Ecto neural progenitor cell (in vitro differentiated cells): Measurements from ENCODE around the gene DOK3.

Experiments
- DNase-seq: peaks from one replicate; pipeline ENCODE4 v3.0.0-alpha.2; 2018; ENCODE audit warnings: low spot score

DOK3 gene

DNA sequence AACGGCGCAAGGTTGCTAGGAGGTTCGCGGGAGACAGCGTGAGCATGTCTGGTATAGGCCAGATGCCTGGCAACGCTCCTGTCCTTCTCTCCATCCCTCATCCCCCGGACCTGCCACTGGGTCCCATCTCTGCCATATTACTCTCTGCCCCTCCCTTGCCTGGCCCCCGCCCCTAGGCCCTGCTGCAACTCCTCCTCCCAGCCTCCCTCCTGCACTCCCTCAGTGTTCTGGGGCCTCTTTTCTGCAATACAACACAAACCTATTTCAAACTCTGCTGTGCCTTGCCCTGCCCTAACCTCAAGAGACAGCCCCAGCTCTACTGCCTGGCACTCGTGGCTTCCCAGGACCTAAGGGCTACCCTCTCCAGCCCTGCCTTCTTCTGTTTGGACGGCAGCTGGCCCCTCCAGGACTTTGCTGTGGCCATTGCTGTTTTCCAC is 27.2 kb downstream of the DOK3 start:
- DNase-seq: no peak

DNA sequence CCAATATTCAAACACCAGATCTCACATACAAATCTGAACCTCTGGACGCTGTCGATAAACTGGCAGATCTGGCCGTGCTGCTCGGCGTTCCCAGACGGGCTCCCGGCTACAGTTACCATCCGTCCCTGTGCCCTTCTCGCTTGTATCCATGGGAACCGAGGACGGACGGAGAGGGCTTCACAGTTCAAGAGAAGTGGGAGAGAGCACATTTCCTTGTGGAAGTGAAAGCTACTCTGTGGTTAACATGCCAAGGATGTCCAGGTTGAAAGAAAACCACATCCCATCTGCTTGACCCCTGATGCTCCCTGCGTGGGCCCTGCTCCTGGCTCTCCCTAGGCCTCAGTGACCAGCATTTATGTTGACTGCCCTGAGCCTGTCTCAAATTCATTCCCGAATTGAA is 29.9 kb downstream of the DOK3 start:
- no peak for DNase-seq

DNA sequence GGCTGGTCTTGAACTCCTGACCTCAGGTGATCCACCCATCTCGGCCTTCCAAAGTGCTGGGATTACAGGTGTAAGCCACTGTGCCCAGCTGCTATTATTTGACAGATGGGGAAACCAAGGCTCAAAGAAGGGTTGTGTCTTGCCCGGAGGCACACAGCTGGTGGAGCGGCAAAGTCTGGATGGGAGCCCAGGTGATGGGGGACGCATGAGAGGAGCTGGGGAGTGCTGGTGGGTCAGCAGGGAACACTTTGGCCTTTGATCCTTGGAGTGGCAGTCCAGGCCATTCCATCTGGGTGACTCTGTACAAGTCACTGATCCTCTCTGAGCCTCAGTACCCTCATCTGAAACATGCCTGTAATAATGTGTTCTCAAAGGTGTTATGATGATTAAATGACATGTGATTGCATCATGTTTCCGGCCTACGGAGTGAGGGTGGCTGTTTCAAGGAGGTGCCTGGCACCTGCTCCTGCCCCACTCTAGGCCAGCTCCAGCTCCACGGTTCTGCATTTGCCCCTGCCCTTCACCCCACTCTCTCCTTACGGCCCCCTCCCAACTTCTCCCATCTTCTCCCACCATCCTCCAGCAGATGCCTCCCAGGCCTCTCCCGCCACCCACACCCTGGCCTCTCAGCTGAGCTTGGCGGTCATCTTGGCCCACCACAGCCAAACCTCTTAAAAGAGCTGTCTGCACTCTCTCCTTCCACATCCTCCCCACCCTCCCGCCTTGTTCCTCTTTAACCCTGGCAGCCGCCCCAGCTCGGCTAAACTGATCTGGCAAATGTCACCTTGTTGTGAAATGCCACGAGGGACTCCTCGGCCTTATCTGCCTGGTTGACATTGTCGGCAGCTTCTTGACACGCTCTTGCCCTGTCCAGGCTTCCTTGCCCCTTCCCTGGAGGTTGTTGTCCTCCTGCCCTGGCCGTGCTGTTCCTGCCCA is 30.6 kb downstream of the DOK3 start:
- DNase-seq: no peak

DNA sequence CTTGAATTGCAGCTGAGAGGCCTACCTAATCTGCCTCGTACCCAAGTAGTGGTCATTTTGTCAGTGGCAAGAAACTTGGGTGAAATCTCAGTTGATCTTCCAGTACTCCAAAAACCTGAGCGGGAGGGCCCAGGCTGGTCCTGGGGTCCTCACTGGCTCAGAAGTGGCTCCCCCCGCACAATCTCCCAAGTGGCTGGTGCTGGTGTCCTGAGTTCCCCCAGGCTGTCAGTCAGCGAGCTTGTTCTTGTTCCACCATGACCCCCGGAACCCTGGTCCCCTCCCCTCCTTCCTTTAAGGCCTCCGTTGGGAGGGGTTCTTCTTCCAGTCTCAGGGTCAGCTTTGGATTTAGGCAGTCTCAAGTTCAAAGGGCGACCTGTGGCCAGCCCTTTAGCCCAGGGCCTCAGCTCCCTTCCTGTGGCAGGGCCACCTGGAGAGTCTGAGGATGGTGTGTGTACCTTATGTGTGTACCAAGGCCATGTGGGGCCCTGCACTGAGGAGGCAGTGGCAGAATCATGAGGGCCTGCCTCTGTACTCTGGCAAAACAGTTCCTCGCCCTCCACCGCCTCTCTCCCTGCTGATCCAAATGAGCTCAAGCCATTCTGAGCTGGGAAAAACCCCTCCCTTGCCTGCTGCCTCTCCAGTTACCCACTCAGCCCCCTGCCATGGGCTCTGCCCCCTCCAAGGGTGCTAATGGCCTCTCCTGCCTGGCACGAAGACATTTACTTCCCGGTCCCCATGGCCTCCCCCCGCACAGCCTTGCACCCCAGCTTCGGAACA is 31.7 kb downstream of the DOK3 start:
- DNase-seq: no peak

DNA sequence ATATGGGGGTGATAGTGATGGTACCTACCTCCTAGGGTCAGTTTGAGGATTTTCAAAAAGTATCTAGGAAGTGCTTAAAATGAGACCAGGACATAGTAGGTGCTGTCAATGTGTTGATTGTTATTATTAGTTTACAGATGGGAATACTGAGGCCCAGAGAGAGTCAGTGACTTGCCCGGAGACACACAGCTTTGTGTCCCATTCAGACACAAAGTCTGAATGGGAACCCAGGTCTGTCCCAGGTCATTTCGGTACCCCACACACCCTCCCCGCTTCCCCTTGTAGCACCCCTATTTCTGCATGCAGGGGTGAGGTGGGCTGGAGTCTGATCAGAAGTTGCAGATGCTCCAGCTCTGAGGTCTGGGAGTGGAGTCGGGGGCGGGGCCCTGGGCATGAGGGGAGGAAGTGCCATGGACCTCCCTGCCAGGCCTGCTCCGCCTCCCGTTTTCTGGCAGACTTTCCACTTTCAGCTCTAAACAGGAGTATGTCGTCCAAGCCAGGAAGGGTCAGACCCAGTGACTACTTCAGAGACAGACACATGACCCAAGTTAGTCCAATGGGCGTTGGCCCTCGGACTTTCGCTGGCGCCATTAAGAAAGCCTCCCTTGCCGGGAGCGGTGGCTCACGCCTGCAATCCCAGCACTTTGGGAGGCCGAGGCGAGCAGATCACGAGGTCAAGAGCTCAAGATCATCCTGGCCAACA is 32.9 kb downstream of the DOK3 start:
- no peak for DNase-seq

DNA sequence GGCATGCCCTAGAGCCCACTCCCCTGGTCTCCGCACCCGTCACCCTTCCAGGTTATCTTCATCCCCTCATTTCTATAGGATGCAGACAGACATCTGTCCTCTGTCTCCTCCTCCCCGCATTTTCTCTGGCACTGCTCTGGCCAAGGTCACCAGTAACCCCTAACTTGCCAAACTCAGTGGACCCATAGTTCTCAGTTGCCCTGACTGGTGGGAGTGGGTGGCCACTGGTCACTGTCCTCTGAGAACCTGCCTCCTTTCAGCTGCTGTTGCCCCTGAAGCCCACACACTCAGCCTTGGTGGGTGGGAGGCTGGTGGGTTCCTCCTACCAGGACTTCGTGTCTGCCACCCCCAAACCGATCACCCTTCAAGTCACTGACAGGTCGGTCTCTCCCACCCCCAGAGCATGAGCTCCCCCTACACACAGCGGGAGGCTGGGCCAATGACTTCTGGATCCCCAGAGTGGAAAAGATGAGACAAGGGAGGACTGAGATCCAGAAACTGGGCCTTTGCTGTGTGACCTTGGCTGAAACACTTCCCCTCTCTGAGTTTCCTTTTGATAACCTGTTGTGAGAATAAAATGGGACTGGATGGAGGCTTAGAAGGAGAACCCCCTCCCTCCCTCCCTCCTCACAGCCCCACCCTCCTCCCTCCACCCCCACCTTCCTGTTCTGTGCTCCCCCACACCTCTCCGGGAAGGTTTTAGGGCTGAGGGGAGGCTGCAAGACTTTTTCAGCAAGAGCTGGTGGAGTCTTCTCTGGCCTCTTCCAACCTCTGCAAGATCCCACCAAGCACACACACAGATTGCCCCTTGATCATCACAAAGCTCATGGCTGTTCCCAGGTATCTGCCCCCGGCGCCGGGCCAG is 33.8 kb downstream of the DOK3 start:
- DNase-seq: no peak

DNA sequence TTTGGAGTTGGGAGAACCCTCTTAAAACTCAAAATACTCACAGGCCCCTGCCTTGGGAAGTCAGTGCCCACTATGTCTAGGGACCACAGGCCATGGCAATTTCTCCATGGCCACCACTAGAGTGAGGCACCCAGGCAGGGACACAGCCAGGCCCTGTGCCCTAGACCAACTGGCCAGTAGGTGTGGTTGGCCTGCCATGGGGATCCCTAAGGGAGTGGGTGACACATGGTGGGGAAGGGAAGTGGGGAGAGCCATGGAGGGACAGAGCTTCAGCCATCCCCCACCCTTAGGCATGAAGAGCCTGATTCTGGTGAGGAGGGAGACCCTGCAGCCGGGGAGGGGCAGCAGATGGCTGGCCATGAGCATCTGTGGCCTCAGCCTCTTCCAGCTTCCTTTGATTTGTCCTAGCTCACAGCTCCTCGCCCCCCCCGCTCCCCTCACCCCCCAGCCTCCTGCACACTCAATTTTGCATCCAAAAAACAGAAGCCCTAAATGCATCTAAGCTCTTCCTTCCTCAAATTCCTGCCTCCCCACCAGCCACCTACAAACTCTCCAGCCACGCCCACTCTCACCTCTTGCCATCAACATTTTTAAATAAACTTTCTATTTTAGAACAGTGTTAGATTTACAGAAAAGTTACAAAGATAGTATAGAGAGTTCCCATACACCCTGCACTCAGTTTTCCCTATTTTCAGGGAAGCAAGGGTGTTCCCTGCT is 34.6 kb downstream of the DOK3 start:
- no peak for DNase-seq

DNA sequence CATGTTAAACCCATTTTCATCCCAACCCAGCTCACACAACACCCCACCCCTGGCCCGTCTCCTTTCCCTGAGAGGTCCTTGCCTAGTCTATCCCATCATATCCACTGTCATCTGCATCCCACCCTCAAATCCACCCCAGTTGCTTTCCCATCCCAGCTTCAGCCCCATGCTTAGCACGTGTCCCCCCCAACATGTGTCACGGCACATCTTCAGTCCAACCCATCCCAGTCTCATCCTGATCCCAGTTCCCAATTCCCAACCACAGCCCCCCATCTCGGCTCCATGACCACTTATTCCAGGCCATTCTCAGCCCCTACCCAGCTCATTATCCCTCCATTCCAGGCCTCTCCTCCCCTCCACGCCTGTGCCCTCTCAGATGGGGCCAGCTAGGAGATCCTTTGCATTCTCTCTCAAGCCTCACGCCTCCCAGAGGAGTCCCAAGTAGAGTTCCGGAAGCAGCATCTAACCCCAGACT is 35.6 kb downstream of the DOK3 start:
- peak; percentile 58 for DNase-seq

DNA sequence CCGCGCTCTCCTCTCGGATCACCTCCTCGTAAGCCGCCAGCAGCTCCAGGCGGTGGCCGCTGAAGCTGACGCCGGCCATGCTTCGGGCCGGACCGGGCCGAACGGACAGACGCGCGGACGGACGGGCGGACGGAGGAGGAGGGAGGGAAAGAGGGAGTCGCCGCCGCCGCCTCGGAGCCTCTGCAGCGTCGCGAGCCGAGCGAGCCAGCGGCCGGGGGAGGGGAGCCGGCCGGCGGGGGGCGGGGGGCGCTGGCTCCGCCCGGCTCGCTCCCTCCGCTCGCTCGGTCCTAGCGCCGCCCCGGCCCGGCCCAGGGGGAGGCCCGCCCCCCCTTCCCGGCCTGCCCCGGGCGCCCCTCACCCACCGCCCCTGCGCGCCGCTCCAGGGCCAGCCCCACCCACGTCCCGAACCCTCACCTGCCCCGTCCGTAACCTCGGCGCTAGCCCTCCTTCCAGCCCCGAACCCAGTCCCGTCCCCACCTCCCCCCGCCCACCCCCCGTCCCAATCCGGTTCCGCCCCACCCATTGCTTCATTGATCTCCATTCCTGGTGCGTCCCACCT is 36.1 kb downstream of the DOK3 start, which contains the start of gene DBN1:
TSS of gene DBN1 (minus strand) at position 192 of the 559 bp plus-strand sequence. CDS start at position 79, 113 bp downstream.
- peak; percentile 80 for DNase-seq

DNA sequence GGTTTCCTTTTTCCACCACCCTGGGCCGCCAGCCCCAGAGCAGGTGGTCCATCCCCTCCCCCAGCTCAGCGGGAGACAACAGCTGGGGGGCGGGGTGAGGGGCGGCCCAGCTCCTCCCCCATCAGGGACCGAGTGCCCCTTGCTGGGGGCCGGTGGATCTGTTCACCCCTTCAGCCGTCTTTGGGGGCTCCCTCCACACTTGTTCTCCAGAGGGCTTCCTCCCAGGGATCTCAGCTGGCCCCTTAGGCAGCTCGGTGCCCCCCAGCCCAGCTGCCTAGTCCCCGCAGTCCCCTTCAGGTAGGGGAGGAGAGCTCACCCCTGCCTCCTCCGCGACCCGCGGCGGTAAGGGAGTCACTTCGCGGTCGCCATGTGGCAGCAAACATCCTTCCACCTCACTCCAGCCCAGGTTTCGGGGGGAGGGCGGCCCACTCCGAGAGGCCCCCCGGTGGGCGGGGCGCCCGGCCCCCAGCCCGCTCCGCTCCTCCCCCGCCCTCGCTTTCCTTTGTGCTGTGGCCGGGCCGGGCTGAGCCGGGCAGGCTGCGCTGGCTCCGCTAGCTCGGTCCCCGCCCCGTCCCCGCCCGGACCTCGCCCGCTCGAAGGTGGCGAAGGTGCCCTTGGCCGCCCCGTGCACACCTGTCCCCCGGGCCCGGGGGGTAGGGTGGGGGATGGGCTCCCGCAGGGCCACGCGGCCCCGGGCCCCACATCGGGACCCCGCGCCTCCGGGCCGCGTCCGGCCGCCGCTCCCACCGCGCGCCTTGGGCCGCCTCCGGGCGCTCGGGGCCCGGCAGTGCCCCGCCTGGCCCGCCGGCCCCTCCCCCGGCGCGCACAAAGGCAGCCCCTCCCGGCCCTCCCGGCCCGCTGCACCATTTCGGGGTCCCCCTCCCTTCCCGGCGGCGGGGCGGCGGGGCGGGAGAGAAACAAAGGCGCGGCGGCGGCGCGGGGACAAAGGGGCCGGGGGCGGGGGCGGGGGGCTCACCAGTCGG is 36.9 kb downstream of the DOK3 start:
- peak; percentile 76 for DNase-seq

DNA sequence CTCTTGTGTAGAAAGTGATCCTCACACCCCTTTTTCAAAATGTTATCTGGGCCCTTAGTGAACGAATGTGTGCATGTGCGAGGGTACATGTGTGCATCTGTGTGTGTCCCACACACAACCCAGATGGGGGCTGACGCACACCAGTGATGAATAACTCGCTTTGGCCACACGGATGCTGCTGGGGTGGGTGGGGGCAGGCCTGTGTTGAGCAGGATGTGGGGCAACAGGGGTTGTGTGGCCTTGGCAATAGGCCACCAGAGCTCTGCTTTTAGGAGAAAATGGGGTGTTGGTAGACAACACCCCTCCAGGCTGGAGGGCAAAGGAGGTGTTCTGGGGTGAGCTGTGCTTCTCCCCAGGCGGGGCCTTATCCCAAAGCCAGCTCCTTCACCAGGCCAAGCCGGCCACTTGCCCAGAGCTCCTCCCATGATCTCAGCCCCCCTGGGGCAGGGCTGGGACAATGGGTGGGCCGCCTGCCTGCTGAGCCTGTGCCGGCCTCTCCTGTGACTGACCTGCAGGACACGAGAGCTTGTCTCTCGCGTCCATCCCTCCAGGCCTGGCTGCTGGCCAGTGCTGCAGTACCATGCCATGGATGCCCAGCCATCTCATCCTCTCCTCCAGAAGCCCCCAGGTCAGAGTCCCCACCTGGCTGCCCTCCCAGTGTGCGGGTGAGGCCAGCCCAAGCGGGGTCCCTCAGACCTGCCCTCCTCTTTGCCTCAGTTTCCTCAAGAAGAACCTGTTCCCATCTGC is 37.8 kb downstream of the DOK3 start:
- peak; percentile 58 for DNase-seq

DNA sequence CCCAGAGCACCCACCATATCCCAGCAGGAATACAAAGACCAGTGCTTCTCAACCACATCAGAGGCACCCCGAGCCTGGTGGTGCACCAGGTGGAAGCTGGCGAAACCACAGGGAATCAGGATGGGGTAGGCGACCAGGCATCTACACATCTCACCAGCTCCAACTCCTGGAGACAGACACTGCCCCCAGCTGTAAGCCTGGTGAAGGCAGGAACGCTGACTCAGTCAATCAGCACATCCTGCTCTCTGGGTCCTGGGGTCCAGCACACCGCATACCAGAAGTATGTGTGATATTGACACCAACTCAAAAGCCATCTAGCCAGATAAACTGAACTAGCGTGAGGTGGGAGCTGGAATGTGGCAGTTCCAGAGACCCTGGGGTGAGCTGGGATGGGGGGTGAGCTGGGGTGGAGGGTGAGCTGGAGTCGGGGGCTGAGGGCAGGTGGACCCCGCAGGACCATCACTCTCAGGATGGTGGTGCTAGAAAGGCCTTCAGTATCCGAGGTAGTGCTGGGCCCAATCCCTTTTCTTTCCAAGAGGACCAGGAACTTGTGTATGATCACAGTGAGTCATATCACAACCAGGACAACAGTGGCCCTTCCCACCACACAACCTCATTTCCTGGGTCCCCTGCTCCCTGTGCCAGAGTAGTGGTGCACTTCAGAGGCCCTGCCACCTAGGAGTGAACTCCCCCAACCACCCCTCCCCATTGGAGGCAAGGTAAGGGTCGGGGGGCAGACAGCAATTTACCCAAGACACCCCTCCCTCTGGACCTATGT is 38.7 kb downstream of the DOK3 start:
- no peak for DNase-seq

DNA sequence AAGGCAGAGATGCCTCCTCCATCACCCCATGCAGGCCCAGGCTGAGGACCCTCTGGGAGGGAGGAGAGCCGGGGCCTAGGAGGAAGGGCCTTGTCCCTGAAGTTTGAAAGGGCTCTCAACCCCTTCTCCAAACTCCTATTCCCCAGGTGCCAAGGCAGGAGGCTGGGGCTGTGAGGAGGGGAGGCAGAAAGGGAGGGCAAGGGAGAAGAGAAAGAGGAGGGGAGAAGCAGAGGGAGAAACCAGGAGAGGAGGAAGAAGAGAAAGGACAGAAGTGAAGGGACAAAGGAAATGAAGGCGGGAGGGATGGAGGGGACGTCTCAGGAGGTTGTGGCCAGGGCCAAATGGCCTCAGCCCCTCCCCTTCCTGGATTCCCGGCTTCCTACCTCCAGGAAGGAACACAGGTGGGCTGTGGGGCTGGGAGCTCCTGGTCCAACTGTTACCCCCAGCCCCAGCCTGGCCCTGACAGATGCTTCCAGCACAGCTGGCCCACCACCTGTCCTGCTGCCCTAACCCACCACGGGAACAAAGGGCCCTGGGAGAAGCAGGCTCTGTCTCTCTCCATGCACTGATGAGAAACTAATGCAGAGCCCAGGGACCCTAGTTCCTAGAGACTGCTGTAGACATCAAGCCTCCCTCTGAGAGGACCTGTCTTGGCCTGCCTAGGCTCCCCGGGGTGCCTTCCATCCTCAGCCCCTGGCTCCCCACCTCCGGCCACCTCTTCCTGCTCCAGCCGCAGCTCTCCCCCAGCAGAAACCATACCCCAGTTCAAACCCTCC is 39.7 kb downstream of the DOK3 start:
- no peak for DNase-seq

DNA sequence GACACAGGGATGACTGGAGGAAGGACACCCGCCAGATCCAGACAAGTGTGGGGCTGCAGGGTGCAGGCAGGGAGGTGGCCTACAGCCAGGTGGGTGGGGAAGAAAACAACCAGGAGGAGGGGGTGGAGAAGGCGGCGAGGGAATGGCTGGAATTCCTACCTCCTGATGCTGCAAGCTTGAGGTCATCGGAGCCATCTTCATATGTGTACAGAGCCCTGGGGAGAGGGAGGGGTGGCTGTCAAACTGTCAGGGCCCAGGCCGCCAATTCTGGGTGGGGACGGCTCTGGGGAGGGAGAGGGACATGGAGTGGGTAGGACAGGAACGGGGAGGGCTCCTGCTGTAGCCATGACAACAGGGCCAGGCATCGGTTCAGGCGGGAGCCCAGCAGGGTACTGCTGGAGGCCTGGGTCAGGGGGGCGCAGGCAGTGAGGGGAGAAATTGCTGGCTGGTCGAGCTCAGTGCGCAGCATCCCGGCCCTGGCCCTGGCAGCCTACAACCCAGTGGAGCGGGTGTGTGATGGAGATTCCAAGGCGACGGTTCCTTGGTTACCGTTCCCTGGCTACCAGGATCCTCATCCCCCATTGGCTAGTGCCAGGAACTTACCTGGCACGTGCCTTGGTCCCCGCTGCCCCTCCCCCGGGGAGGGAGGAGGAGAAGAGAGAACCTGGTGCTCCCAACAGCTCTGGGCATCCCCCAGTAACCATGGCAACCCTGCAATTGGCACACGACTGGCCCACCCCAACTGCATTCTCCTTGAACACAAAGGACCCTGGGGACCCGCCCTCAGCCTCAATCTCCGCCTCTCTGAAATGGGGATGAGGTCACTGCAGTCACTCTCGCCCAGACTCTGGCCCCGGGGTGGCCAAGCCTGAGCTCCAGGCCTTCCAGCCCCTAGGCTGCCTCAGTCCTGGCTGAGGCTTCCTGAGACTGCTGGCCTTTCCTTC is 40.7 kb downstream of the DOK3 start:
- DNase-seq: peak; percentile 76

DNA sequence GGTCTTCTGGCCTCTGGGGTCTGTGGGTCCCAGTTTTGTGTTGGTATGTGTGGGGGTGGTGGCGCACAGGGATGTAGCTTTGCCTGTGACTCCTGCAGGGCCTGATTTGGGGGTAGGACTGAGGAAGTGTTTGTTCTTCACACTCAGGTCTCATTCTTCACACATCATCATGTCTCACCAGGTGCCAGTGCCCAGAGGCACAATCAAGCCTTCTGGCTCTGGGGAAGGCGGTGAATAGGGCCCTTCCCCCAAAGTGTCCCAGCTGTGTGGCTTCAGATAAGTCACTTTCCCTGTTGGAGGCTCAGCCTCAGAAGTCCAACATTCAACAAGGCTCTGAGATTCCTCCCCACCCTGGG is 41.3 kb downstream of the DOK3 start:
- no peak for DNase-seq

DNA sequence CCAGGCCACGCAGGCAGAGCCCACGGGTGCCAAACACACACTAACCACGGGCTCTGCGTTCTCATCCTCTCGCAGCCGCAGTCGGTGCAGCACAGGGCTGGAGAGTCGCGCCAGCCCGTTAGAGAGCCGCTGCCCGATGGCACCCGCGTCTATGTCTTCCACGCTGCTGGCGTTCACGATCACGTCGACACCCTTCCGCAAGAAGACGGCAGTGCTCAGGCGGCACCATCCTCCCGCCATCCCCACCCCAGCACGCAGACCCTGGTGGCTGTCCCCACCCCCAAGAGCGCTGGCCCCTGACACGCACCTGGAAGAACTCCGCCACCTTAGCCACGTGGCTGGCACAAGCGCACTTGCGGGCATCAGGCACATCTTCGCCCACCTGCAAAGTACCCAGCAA is 42.2 kb downstream of the DOK3 start:
- no peak for DNase-seq
